HG02588 (cell line): ENCODE results near the gene VIPR2.
"Not testable (repeated sequence)": the region's sequence is repeated elsewhere in the genome, so short reads cannot be mapped to it uniquely, and the experiment has no call there.

Source experiments
- ATAC-seq: cut with Tn5 transposase; IDR thresholded peaks from one replicate; pipeline ENCODE4 v1.9.1; 2021; ENCODE audit warnings: mild to moderate bottlenecking, moderate library complexity; ENCODE audit not compliant: unreplicated experiment

Gene VIPR2

DNA sequence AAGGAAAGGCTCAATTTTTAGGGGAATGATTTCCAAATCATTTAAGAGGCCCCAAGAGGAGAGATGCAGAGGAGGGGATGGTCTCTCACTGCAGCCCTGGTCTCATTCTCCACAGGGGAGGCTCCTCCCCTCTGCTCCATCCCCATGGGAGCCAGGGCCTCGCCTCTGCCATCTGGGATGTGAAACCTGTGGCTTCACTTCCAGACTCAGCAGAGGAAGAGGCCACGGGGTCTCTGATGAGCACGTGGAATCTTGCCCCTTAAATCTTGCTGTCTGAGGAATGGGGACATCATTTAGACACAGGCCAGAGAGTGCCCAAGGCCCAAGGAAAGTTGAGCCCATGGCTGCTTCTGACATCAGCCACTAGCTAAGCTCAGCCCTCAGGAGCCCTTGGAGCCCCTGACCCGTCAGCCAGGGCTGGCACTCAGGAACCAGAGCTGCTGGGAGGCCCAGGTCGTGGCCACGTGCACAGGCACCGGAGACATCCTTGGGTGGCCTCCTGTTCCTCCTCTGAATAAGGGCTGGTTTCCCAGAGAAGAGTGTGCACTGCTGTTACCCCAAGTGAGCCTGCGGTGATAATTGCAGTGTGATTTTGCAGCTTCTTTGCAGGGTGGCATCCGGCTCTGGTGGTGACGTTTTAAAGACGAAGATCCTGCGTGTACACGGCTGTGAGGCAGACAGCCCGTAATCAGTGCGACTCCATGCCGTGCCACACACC is 50.5 kb downstream of the VIPR2 start:
- ATAC-seq: no peak

GRCh38 chr7:159093351-159093971 is 51.2 kb downstream of the VIPR2 start:
- ATAC-seq: no peak

DNA sequence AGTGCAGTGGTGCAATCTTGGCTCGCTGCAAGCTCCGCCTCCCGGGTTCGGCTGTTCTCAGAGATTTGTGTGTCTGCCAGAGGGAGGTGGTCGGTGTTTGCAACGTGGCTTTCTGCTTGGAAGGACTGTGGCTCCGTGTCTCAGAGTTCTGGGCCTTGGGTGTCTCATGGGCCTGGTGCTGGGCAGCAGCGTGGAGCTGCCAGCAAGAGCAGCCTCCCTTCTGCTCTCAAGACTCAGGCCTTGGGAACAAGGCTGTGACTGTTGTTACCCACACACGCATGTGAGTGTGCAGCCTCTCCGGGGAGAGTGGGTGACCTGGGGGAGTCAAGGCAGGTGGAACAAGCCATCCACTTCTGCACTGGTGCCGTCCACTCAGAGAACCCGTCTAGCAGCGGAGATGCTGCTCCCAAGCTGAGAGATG is 52.0 kb downstream of the VIPR2 start:
- no peak for ATAC-seq

DNA sequence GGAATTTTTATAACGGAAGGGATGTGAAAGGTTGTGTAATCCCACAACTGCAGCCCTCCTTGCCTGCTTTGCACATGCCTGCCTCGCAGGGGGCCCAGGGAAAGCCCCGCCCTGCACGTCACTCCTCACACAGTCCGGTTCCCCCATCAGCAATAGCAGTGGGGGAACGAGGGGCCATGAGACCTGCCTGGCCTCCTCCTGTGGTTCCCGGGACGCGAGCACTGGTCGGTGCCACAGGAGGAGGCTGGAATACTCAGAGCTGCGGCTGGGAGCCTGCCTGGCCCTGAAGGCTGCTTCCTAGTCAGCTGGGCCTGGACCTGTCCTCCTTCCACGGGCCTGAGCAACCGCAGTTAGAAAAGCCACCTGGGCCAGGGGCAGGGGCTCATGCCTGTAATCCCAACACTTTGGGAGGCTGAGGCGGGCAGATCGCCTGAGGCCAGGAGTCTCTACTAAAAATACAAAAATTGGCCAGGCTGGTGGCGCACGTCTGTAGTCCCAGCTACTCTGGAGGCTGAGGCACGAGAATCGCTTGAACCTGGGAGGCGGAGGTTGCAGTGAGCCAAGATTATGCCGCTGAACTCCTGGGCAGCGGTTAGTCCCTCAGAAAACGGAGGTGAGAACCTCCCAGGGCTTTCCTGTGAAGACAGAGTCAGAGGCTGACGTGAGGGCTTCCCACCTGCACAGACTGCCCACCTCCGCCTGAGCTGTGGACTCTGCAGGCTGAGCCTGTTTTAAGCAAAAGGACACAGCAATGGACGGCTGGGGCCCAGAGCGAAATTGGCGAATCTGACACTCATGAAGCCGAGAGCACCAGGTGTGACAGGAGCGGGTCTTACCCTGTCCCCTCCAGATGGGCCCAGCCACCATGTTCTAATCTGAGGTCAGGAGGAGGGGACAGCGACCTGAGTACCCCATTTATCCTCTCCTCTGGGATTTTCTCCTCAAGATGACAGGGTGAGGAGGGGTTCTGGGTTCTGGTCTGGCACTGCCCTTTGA is 52.9 kb downstream of the VIPR2 start:
- ATAC-seq: no peak

DNA sequence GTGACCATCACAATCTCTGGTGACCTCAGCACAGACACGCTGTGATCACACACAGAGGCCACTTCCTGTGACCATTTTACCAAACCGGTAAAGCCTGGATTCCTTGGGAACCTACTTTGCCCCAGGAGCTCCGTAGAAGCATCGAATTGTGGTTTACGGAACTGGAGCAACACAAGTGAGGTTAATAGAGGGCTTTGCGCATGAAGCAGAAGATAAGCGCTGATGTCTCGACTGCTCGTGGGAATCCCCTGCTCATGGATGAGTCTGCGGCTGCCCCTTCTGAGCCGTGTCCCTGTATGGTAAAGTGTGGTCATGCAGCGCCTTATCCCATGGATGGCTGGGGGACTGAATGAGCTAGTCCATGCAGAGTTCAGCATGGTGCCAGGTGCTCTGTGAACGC is 53.6 kb downstream of the VIPR2 start:
- ATAC-seq: no peak

- ATAC-seq: no peak
These were observed 56.4 kb downstream of the VIPR2 start for GRCh38 chr7:159088016-159088865.

- ATAC-seq: no peak
These were observed 58.3 kb downstream of the VIPR2 start for GRCh38 chr7:159086301-159086925.

DNA sequence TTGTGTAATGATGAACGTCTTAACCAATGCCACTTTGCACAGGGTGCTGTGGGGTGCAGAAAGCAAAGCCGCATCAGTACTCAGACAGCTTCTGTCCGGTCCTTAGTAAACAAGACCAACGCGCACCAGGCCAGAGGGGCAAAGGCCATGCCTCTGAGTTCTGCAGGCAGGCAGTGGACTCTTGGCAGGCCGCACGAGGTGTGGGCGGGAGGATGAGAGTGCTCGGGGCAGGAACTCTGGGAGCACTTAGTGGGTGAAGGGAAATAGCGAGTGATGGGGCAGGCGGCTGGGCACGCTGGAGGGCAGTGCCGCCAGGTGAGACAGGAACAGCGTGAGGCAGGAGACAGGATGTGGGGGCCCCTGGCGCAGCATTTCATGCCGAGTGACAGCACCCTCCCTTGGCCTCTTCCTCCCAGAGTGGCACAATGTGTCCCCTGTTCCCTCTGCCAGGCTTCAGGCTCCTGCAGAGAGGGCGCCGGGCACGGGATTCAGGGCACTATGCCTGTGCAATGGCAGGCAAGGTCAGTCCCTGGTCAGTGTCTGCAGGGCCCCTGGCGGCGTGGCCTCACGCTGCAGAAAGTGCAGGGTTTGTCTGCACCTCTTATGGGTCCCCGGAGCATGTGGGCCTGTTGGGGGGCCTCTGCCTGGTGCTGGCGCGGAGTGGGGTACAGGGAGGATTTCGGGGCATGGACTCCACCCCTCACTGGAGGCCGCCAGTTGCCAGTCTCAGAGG is 60.4 kb downstream of the VIPR2 start:
- ATAC-seq: no peak

- no peak for ATAC-seq
These were observed 61.0 kb downstream of the VIPR2 start for GRCh38 chr7:159083698-159084068.

DNA sequence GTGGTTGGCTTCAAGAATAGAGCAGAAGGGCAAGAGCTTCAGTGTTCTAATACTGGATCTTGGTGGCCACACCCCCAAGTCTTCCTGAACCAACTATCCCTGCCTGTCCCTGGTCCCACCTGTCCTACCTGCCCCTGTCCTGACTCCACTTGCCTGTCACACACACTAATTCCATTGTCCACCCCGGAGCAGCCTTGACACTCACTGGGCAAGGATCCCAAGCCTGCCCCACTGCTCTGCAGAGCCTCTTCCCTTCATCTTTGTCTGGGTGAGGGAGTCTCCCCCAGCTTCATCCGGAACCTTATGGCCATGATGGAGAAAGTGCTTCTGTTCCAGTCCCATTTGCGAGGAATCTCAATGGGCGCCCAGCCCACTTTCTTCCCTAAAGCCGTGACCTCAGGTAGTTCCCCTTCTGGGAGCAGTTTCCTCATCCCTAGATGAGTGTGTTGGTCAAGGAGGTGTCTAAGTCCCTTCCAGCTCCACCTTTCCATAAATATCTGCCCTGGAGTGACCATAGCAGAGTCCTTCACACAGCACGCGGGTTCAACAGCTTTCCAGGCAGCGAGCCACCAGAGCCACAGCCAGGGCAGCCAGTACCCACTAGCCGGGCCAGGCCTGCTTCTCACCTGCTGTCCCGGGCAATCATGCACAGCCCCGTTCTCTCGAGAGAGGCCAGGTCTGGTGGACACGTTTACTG is 61.5 kb downstream of the VIPR2 start:
- ATAC-seq: no peak

- ATAC-seq: not testable (repeated sequence)
These were observed 62.6 kb downstream of the VIPR2 start for GRCh38 chr7:159082075-159082474.

GRCh38 chr7:159078911-159079270 is 65.8 kb downstream of the VIPR2 start:
- no peak for ATAC-seq

- no peak for ATAC-seq
These were observed 66.3 kb downstream of the VIPR2 start for GRCh38 chr7:159078193-159078910.

GRCh38 chr7:159076333-159076732 is 68.3 kb downstream of the VIPR2 start:
- ATAC-seq: no peak

DNA sequence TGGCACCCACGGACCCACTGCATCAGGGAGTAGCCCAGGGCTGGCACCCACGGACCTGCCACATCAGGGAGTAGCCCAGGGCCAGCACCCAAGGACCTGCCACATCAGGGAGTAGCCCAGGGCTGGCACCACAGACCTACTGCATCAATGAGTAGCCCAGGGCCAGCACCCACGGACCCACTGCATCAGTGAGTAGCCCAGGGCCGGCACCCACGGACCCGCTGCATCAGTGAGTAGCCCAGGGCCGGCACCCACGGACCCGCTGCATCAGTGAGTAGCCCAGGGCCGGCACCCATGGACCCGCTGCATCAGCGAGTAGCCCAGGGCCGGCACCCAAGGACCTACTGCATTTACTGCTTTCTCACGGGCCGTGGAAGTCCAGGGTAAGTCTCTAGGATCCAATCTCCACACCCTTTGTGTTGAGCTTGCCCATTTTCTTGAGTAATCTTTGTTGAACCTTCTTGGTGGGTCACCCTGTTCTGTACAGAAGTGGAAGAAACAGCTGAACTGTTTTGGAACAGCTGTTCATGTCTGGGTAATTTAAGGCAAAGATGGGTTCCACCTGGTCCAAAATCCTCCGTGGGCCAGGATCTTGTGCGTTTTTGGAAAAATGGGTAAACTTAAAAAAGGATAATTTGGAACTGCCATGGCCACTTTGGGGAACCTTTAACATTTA is 69.0 kb downstream of the VIPR2 start:
- no peak for ATAC-seq

DNA sequence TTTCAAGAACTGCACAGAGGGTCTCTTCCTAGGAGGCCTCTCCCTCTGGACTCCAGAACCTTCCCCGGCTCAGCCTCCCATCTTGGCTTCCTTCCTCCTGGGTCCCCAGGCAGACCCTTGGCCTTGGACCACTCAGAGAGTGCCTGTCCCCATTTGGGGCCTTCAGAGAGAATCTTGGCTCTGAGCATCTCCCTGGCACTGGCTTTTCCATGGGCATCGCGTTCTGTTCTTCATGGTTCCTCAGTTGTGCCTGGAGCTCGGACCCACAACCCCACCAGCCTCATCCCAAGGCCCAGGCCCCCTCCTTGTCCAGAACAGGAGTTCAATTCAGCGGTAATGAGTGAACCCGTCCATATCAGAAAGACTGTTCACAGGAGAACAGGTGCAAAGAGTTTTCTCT is 73.4 kb downstream of the VIPR2 start:
- ATAC-seq: no peak

GRCh38 chr7:159070431-159071148 is 74.1 kb downstream of the VIPR2 start:
- ATAC-seq: peak; percentile 70
